GM10266 (cell line): ENCODE measurements around the gene B4GAT1.
"Not testable (repeated sequence)": the region's sequence is repeated elsewhere in the genome, so short reads cannot be mapped to it uniquely, and the experiment has no call there.

Experiments
- DNase-seq: peaks from one replicate; pipeline ENCODE4 v3.0.0; 2012; ENCODE audit errors: extremely low spot score
- CTCF ChIP-seq: IDR thresholded peaks from 2 replicates; pipeline ENCODE4 v1.5.1; 2012; ENCODE audit warnings: mild to moderate bottlenecking, low read depth; ENCODE audit not compliant: control insufficient read depth, insufficient read depth; ENCODE audit errors: missing control alignments

B4GAT1 gene

GRCh38 chr11:66322732-66323427 is 24.5 kb downstream of the B4GAT1 start:
- DNase-seq: no peak
- TF ChIP-seq CTCF: no peak

GRCh38 chr11:66321606-66322005 is 25.8 kb downstream of the B4GAT1 start:
- TF ChIP-seq CTCF: no peak
- DNase-seq: no peak

GRCh38 chr11:66320748-66321147 is 26.7 kb downstream of the B4GAT1 start:
- DNase-seq: not testable (repeated sequence)

GRCh38 chr11:66320289-66320688 is 27.1 kb downstream of the B4GAT1 start:
- not testable (repeated sequence) for DNase-seq

GRCh38 chr11:66318600-66318970 is 28.8 kb downstream of the B4GAT1 start:
- no peak for DNase-seq
- TF ChIP-seq CTCF: no peak

- DNase-seq: no peak
- no peak for TF ChIP-seq CTCF
These were observed 29.5 kb downstream of the B4GAT1 start for GRCh38 chr11:66317723-66318599.

- no peak for DNase-seq
- TF ChIP-seq CTCF: no peak
These were observed 30.1 kb downstream of the B4GAT1 start for GRCh38 chr11:66317322-66317722.

GRCh38 chr11:66316849-66317251 is 30.6 kb downstream of the B4GAT1 start, which contains the start of gene CD248:
CD248 (minus strand) TSS chr11:66317044; CDS start chr11:66317027, 17 bp downstream.
- DNase-seq: no peak
- TF ChIP-seq CTCF: no peak
